Measurements from ENCODE around the gene NETO1. TPM values are rescaled to one million over a fixed set of nuclear protein-coding genes. Genes with fewer than 3 reads are reported as not detected.

NETO1 gene
- total RNA-seq, 4 donors from 2014 or later, result 0.39 to 2.8 (median 0.54) TPM; not detected in 1

DNA sequence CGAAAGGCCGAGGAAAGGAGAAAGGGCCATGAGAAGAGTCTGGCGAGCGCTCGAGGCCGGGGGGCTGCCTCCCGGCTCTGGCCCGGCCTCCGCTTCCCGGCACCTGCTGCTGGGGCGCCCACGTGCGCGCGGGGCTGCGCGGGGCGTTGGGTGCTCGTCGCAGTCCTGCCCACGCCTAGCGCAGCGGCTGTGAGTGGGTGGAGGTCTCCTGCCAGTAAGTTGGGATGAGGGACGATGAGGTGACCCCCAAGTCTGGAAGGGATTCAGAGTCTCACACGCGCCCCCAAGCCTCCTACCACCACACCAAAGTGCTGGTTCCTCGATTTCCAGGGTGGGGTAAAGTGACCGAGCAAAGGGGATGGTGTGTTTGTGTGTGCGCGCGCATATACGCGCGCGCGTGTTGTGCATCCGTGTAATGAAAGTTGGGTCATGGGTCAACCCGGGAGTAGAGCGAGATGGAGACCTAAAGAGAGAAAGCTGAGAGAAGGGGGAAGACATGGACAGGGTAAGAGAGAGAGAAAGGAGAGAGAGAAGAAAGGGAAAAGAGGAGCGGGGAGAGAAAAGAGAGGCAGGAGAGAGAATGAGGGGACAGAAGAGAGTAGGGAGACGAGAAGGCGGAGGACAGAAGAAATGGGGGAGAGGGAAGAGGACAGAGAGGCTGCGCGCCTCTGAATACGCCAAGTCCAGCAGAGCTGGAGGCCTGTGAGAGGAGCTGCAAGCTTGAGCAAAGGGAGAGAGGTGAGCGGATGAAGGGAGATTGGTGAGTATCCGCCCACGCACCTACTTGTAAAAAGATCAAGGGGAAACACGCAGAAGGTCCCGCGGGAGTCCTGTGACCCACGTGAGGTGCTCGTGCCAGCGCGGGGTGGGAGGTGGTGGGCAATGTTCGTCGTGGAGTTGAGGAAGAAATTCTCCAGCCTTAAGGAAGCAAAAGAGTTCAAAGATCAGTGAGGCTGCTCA is 1.7 kb upstream of the NETO1 start:
- no peak for TF ChIP-seq POLR2A (IDR thresholded peaks at IDR 0.05)
- TF ChIP-seq, protein P1, sequence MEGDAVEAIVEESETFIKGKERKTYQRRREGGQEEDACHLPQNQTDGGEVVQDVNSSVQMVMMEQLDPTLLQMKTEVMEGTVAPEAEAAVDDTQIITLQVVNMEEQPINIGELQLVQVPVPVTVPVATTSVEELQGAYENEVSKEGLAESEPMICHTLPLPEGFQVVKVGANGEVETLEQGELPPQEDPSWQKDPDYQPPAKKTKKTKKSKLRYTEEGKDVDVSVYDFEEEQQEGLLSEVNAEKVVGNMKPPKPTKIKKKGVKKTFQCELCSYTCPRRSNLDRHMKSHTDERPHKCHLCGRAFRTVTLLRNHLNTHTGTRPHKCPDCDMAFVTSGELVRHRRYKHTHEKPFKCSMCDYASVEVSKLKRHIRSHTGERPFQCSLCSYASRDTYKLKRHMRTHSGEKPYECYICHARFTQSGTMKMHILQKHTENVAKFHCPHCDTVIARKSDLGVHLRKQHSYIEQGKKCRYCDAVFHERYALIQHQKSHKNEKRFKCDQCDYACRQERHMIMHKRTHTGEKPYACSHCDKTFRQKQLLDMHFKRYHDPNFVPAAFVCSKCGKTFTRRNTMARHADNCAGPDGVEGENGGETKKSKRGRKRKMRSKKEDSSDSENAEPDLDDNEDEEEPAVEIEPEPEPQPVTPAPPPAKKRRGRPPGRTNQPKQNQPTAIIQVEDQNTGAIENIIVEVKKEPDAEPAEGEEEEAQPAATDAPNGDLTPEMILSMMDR (IDR thresholded peaks at IDR 0.05), result no peak
- H3K27ac ChIP-seq, result no peak overlapping the region
- 6 to 8% methylated on average over 51 to 57 of the region's 57 CpGs for WGBS, 2 donors
- intact Hi-C loops (cut with DNase I), result no loop called here
- H3K36me3 ChIP-seq, result no peaks in the 10 kb centered on the region
- DNase-seq, result no peak
- H3K9me3 ChIP-seq, result no peaks in the 10 kb centered on the region
- H3K4me3 ChIP-seq (replicated peaks in 1 of 3), result no peak overlapping the region
- no peaks in the 10 kb centered on the region for H3K4me1 ChIP-seq
- H3K27me3 ChIP-seq, result no peaks in the 10 kb centered on the region

DNA sequence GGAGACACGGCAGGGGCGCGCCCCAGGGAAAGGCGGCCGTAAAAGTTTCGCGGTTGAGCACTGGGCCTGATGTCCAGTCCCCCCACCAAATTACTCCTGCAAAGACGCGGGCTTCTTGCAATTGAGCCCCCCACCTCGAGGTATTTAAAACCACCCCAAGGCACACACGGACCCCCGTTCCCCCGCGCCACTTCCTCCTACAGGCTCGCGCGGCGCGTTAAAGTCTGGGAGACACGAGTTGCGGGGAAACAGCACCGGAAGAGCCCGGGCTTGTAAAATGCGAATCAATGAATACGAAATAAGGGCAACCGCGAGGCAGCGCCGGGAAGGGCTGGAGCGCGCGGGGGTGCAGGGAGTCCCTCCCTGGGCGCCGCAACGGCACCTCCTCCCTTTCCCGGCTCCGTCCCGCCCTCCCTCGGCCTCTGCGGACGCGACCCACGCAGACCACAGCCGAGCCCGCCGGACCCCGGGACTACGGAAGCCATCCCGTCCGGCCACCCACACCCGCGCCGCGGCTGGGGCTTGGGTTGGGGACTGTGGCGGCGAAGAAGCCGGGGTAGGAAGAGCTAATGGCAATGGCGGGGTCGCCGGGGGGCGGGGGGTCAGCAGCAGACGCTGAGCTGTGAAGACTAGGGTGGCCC is 918 bp upstream of the NETO1 start:
- no peak overlapping the region for H3K4me3 ChIP-seq (replicated peaks in 1 of 3)
- TF ChIP-seq, protein P1 (IDR thresholded peaks at IDR 0.05), result no peak
- TF ChIP-seq POLR2A (IDR thresholded peaks at IDR 0.05), result no peak
- no peak overlapping the region for H3K27ac ChIP-seq
- intact Hi-C loops (cut with DNase I), result no loop called here
- no peaks in the 10 kb centered on the region for H3K36me3 ChIP-seq
- H3K4me1 ChIP-seq, result no peaks in the 10 kb centered on the region
- DNase-seq, result no peak
- H3K27me3 ChIP-seq, result no peaks in the 10 kb centered on the region
- 3 to 4% methylated on average over 28 to 39 of the region's 62 CpGs for WGBS, 2 donors
- no peaks in the 10 kb centered on the region for H3K9me3 ChIP-seq

DNA sequence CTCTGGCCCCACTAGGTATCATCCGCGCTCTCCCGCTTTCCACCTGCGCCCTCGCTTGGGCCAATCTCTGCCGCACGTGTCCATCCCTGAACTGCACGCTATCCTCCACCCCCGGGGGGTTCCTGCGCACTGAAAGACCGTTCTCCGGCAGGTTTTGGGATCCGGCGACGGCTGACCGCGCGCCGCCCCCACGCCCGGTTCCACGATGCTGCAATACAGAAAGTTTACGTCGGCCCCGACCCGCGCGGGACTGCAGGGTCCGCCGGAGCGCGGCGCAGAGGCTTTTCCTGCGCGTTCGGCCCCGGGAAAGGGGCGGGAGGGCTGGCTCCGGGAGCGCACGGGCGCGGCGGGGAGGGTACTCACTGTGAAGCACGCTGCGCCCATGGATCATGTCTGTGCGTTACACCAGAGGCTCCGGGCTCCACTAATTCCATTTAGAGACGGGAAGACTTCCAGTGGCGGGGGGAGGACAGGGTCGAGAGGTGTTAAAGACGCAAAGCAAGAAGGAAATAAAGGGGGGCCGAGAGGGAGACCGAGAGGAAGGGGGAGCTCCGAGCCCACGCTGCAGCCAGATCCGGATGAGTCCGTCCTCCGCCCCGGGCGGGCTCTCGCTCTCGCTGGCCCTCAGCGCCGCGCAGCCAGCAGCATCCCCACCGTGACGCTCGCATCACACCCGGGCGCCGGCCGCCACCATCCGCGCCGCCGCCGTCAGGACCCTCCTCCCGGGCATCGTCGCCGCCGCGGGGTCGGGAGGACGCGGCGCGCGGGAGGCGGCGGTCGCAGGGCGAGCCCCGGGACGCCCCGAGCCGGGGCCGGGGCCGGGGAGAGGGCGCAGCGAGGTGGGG is 664 bp downstream of the NETO1 start:
- TF ChIP-seq, protein P1 (IDR thresholded peaks at IDR 0.05), result no peak
- no peak for TF ChIP-seq POLR2A (IDR thresholded peaks at IDR 0.05)
- Histone ChIP-seq H3K9me3 (no peaks in the 10 kb centered on the region), H3K36me3 (no peaks in the 10 kb centered on the region), H3K4me1 (no peaks in the 10 kb centered on the region), H3K27me3 (no peaks in the 10 kb centered on the region), H3K27ac (no peak overlapping the region), H3K4me3 (replicated peaks in 1 of 3) (no peak overlapping the region)
- 4 to 6% methylated on average over 19 to 36 of the region's 102 CpGs for WGBS, 2 donors
- DNase-seq, result no peak
- intact Hi-C loops (cut with DNase I), result no loop called here

DNA sequence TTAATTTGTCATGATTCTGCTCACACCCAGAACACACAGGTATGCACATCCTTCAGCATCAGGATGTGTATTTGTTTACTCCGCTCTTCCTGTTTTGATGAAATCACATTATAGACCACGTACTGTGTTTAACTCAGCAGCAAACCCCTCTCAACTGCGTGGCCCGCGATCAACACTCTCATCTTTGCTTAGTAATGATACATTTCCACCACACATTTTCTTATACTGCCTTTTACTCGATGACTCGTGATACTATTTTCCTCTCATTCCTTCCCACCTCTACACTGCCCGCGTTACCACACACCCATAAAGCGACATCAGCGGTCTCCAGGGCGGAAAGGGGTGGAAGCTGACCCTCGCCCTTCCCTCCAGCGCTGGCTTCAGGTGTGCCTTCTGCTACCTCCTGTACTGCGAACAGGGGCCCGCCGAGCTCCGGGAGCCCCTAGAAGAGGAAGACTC is 1.3 kb downstream of the NETO1 start:
- H3K36me3 ChIP-seq, result no peaks in the 10 kb centered on the region
- 3 to 6% methylated on average over 18 of the region's 18 CpGs for WGBS, 2 donors
- H3K9me3 ChIP-seq, result no peaks in the 10 kb centered on the region
- no peaks in the 10 kb centered on the region for H3K4me1 ChIP-seq
- intact Hi-C loops (cut with DNase I), result no loop called here
- no peak overlapping the region for H3K4me3 ChIP-seq (replicated peaks in 1 of 3)
- TF ChIP-seq, protein P1 (IDR thresholded peaks at IDR 0.05), result no peak
- no peak for TF ChIP-seq POLR2A (IDR thresholded peaks at IDR 0.05)
- no peak for DNase-seq
- H3K27me3 ChIP-seq, result no peaks in the 10 kb centered on the region
- H3K27ac ChIP-seq, result no peak overlapping the region
